ENCODE results near the gene INTS15. TPM values are rescaled to one million over a fixed set of nuclear protein-coding genes. Genes with fewer than 3 reads are reported as not detected.

Gene INTS15
- total RNA-seq, 1 donor from 2014 or later = 55.7 TPM

- Mint-ChIP-seq H3K36me3 (ENCODE audit: low read depth) (peaks cover 13% of the 10 kb centered on the region), H3K4me1 (no peaks in the 10 kb centered on the region), H3K27me3 (ENCODE audit: low read depth) (no peaks in the 10 kb centered on the region), H3K9me3 (peaks cover 2% of the 10 kb centered on the region), H3K4me3 (no peak overlapping the region), H3K27ac (ENCODE audit: unreplicated experiment) (no peak overlapping the region)
- no peak for DNase-seq (ENCODE audit: low read depth, low spot score)
- TF ChIP-seq CTCF (conservative IDR thresholded peaks at IDR 0.05) = no peak
Observed at GRCh38 chr7:6647541-6647940, 57.7 kb downstream of the INTS15 start.

DNA sequence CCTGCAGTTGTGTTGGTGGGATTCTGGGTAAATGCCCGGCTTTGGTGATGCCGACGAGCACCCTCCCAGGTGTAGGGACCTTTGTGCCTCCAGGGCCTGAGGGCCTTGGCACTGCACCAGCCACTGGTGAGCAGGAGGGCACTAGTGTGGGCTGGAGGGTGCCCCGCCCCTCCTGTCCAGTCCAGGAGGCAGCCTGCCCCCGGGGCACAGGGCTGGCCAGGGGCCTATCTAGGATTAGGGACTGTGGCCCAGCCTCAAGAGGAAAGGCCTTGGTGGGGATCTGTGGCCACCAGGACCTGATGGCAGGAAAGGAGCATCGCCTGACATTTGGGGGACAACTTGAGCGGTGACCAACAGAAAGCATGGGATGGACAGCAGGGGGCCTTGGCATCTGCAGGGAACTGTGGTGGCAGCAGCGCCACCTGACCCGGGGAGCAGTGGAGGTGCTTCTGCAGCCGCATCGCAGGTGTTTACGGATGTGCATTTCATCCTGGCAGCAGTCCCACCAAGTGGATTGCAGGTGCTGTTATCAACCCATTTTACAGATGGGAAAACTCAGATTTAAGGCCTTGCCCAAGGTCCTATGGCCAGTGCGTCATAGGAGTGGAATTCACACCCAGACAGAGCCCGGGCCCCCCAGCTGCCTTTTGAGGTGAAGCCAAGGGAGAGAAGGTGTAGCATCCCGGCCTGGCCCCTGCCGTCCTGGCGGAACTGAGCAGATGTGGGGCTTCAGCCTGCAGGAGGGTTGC lies 58.4 kb downstream of the INTS15 start:
- Mint-ChIP-seq H3K27me3 (ENCODE audit: low read depth) (no peaks in the 10 kb centered on the region), H3K4me1 (no peaks in the 10 kb centered on the region), H3K36me3 (ENCODE audit: low read depth) (peaks cover 13% of the 10 kb centered on the region), H3K9me3 (peaks cover 2% of the 10 kb centered on the region), H3K27ac (ENCODE audit: unreplicated experiment) (no peak overlapping the region), H3K4me3 (no peak overlapping the region)
- DNase-seq (ENCODE audit: low read depth, low spot score) = no peak
- TF ChIP-seq CTCF (conservative IDR thresholded peaks at IDR 0.05) = no peak

DNA sequence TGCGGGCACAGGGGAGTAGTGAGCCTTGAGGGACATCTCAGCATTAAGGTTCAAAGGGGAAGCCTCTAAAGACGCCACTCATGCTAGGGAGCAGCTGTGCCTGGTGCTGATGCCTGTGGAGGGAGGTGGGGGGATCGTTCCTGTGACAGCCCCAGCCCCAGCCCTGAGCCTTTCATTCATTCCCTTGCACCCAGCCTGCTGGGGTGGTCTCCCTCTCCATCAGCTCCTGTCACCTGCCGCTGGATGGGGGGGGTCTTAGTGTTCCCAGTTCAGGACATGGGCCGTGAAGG lies 58.9 kb downstream of the INTS15 start:
- Mint-ChIP-seq H3K9me3 (peaks cover 2% of the 10 kb centered on the region), H3K4me1 (no peaks in the 10 kb centered on the region), H3K27ac (ENCODE audit: unreplicated experiment) (no peak overlapping the region), H3K27me3 (ENCODE audit: low read depth) (no peaks in the 10 kb centered on the region), H3K4me3 (no peak overlapping the region), H3K36me3 (ENCODE audit: low read depth) (peaks cover 13% of the 10 kb centered on the region)
- no peak for TF ChIP-seq CTCF (conservative IDR thresholded peaks at IDR 0.05)
- no peak for DNase-seq (ENCODE audit: low read depth, low spot score)

GRCh38 chr7:6649241-6649961 lies 59.6 kb downstream of the INTS15 start:
- Mint-ChIP-seq H3K4me1 (no peaks in the 10 kb centered on the region), H3K36me3 (ENCODE audit: low read depth) (peaks cover 13% of the 10 kb centered on the region), H3K9me3 (peaks cover 2% of the 10 kb centered on the region), H3K4me3 (no peak overlapping the region), H3K27me3 (ENCODE audit: low read depth) (no peaks in the 10 kb centered on the region), H3K27ac (ENCODE audit: unreplicated experiment) (no peak overlapping the region)
- DNase-seq (ENCODE audit: low read depth, low spot score) = no peak
- TF ChIP-seq CTCF (conservative IDR thresholded peaks at IDR 0.05) = no peak

DNA sequence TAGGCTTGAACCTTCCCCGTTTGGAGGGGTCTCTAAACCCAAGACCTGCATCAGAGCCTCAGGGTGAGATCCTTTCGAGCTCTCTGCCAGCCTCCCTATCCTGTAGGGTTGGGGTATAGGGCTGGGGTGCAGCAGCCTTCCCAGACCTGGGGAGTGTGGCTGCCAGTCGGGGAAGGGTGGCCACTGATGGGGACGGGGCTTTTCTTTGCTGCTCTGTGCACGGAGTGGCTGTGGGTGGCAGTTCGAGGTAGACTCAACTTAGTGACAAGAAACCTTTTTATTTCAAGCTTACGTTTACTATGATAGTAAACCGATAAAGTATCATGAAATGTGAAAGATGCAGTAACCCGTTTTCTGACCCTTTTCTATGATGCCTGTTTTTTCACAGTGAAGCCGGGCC lies 60.3 kb downstream of the INTS15 start:
- Mint-ChIP-seq H3K27me3 (ENCODE audit: low read depth) (no peaks in the 10 kb centered on the region), H3K4me3 (no peak overlapping the region), H3K9me3 (peaks cover 2% of the 10 kb centered on the region), H3K36me3 (ENCODE audit: low read depth) (peaks cover 17% of the 10 kb centered on the region), H3K4me1 (no peaks in the 10 kb centered on the region), H3K27ac (ENCODE audit: unreplicated experiment) (no peak overlapping the region)
- DNase-seq (ENCODE audit: low read depth, low spot score) = no peak
- no peak for TF ChIP-seq CTCF (conservative IDR thresholded peaks at IDR 0.05)
